GM03348 (cell line): ENCODE measurements around the gene IFITM10.
A peak's percentile ranks its signal among the peaks of the same experiment; 100 is the strongest.

ENCODE experiments used
- DNase-seq: peaks from one replicate; pipeline ENCODE4 v3.0.0; 2012; ENCODE audit warnings: low spot score

IFITM10 gene

GRCh38 chr11:1762537-1763302, 12.3 kb upstream of the IFITM10 start:
- DNase-seq, result peak; percentile 24

GRCh38 chr11:1761857-1762536, 11.6 kb upstream of the IFITM10 start:
- no peak for DNase-seq

GRCh38 chr11:1761110-1761856, 10.9 kb upstream of the IFITM10 start:
- no peak for DNase-seq

GRCh38 chr11:1760351-1761109, 10.1 kb upstream of the IFITM10 start:
- DNase-seq, result no peak

GRCh38 chr11:1759851-1760220, 9.4 kb upstream of the IFITM10 start:
- DNase-seq, result no peak

- no peak for DNase-seq
Observed at GRCh38 chr11:1759151-1759850, 8.9 kb upstream of the IFITM10 start.

- DNase-seq, result no peak
Observed at GRCh38 chr11:1758611-1759150, 8.3 kb upstream of the IFITM10 start.

GRCh38 chr11:1757861-1758610, 7.6 kb upstream of the IFITM10 start:
- DNase-seq, result no peak

- no peak for DNase-seq
Observed at GRCh38 chr11:1756791-1757771, 6.7 kb upstream of the IFITM10 start.

GRCh38 chr11:1755692-1756561, 5.5 kb upstream of the IFITM10 start:
- no peak for DNase-seq

GRCh38 chr11:1755344-1755691, 4.9 kb upstream of the IFITM10 start:
- DNase-seq, result no peak

- DNase-seq, result no peak
Observed at GRCh38 chr11:1754376-1755150, 4.2 kb upstream of the IFITM10 start.

GRCh38 chr11:1753929-1754305, 3.5 kb upstream of the IFITM10 start:
- DNase-seq, result no peak

GRCh38 chr11:1753229-1753928, 3.0 kb upstream of the IFITM10 start:
- DNase-seq, result no peak

- no peak for DNase-seq
Observed at GRCh38 chr11:1752907-1753228, 2.5 kb upstream of the IFITM10 start.

GRCh38 chr11:1751999-1752906, 1.9 kb upstream of the IFITM10 start:
- DNase-seq, result no peak
